Anterior cingulate cortex (tissue), 58 donors: ENCODE measurements around the gene LRP2.

Experiments
- DNase-seq, 58 donors: peaks; one replicate each; lab custom pipeline; 2025; lab: John Stamatoyannopoulos, UW

Gene LRP2

GRCh38 chr2:169106134-169106533 lies 256.2 kb downstream of the LRP2 start:
- no peak for DNase-seq

DNA sequence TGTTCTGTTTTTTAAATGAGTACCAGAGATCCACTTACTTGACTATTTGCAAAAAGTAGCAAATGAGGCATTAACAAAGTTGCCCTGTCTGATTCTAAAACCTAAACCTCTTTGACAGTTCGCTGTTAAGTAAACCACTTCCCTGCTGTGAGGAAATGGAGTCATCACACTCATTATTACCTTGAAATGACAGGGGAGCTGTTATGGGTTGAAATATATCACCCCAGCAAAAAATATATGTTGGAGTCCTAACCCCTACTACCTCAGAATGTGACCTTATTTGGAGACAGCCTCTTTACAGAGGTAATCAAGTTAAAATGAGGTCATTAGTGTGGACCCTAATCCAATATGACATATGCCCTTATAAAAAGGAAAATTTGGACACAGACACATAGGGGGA lies 256.9 kb downstream of the LRP2 start:
- DNase-seq = no peak

- no peak for DNase-seq
Measured at GRCh38 chr2:169104848-169105247, 257.5 kb downstream of the LRP2 start.

DNA sequence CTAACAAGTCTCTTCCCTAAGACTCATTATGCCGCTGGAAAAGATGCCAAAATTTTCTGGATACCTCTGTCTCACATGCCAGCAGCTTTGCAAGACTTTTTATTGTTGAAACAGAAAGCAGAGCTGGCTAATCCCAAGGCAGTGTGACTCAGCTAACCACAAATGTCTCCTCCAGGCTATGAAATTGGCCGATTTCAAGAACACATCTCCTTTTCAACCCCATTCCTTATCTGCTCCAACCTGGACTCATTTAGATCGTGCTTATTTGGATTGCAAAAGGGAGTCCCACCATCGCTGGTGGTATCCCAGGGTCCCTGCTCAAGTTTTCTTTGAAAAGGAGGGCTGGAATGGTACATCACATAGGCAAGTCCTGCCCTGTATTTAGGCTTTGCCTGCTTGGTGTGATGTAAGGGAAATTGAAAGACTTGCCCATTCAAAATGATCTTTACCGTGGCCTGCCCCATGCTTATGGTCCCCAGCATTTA lies 266.7 kb downstream of the LRP2 start:
- DNase-seq = no peak

GRCh38 chr2:169094676-169095075 lies 267.7 kb downstream of the LRP2 start:
- DNase-seq = no peak

- no peak for DNase-seq
Measured at GRCh38 chr2:169093535-169093934, 268.8 kb downstream of the LRP2 start.

- DNase-seq = no peak
Measured at GRCh38 chr2:169091761-169092519, 270.4 kb downstream of the LRP2 start.

DNA sequence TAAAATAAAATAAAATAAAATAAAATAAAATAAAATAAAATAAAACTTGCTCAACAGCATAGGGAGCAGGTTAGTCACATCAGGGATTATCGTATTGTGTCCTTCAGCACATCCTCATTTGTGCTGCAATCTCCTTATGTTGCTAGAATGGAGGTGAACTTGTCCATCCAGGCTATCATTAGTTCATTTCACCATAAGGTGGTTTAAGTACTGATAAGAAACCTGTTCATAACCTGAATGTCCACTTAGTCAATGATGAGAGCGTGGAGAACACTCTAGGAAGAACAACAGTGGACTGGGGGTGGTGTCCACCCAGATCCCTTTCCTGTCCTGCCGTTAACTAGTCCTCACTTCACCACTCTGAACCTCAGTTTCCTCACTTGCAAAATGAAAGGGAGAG lies 271.1 kb downstream of the LRP2 start:
- DNase-seq = no peak

GRCh38 chr2:169090133-169090820 lies 272.1 kb downstream of the LRP2 start:
- DNase-seq = no peak

DNA sequence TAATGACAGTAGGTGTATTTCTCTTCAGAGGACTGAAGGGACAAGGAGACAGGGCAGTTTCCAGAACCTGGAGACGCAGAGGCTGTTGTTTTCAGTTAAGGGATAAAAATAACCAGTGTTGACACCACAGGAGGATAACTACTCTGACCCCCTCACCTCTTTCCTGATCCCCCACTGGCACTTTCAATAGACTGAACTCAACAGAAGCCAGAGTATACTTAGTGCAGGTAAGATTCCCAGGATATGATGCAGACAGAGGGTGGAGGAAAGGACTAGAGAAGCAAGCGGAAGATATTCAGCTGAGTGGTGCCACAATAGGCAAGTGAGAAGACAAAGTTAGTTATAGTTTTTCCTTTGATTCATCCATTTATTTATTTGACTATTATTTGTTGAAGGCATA lies 273.2 kb downstream of the LRP2 start:
- DNase-seq = no peak

GRCh38 chr2:169087757-169088379 lies 274.5 kb downstream of the LRP2 start:
- DNase-seq = peak in 3 of 58 donors; percentile 9 to 20 (median 13)

DNA sequence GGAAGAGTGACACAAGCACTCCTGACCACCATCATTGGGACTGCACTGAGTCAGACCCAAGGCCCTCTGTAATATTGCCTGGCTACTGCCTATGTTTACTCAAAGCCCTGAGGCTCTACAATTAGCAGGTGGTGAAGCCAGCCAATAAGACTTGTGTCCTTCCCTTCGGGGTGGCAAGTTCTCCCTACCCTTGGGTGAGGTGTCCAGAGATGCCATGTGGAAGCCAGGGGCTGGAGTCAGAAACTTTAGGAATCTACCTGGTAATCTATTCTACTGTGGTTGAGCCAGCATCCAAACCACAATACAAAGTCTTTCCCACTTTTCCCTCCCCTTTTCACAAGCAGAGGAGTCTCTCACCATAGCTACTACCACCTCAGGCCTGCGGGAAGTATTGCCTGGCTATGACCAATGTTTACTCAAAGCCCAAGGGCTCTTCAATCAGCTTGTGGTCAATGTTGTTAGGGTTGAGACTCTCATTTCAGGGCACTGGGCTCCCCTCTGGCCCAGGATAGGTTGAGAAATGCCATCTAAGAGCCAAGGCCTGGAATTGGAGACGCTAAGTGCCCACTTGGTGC lies 275.4 kb downstream of the LRP2 start:
- DNase-seq = no peak

DNA sequence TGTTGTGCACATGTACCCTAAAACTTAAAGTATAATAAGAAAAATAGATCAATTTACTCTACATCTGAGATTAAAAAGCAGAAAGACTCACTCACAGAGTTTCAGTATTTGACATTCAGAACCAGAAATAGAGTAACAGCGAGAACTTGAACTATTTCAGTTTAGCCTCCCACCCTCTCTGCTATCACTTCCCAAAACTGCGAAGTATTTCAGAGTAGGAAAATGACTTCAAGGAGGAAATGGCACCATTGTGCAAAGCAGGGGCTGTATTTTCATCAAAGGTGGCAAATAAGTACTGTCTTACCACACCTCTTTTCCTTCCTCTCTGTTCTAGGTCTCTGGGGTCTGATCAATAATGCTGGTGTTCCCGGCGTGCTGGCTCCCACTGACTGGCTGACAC lies 279.3 kb downstream of the LRP2 start:
- peak in 1 of 58 donors; percentile 29 for DNase-seq

GRCh38 chr2:169081551-169081950 lies 280.8 kb downstream of the LRP2 start:
- no peak for DNase-seq

DNA sequence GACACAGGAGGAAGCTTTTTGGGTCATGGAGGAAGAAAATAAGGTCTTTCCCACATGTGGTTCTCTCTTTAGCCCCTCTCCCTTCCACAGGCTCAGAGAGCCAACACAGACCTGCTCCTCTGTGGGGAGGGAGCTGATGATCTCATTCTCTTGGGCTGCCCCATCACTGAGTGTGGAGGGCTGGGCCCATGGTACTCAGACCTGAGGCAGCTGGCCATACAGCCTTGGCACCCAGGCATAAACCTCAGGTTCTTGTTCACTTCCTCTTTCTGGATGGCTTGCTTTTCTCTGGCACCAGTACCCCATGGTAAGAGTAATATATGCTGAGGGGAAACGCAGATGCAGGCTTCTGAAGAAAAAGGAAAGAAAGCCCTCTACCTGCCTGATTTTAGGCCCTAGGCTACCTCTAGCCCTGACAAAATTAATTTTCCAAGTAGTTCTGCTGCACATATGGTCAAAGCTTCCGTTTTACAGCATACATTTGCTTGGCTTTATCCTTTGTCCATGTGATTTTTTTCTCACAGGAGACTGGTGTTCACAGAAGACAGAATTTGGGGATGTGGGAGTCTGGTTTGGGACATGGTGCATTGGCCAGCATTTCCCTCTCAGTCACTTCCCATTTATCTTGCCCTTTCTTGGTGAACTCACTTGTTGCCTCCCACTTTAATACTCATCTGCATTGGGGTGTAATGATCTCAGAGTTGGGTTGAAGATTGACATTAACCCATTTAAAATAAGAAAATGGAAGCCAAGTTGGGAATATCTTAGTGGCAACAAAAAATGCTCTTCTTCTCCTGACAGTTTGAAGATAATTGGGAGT lies 281.9 kb downstream of the LRP2 start:
- peak in 2 of 58 donors; percentile 1 to 15 for DNase-seq

DNA sequence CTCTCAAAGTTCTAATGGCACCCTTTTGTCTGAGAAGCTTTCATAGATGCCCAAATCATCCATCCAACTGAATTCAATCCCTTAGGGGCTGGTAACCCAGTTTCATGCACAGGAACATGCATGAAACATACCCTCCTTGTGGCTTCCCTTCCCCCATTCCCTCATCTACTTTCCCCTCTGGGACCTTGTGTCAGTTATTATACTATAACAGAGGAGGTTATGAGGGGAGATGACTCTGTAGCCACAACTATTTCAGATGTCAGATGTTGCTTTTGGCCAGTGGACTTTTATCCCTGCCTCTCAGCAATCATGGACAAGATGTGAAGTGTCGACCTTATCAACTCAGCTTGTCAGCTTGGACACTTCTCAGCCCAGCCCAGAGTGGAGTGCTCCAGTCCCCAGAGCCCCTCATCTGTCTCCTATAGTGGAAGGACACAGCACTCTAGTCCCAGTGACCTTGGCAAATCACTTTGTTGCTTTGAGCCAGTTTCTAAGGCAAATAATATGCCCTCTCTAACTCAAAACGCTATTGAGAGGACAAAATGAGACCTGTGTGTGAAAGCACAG lies 284.6 kb downstream of the LRP2 start:
- no peak for DNase-seq
